Activated CD8-positive, alpha-beta T cell treated with anti-CD3 and anti-CD28 coated beads, Interleukin-2, amount 10 ng/mL, durations not matched to agents 7 days and 5 days (primary cell): Measurements from ENCODE around the gene CDH16. TPM values are rescaled to one million over a fixed set of nuclear protein-coding genes. Genes with fewer than 3 reads are reported as not detected.
"Not testable (repeated sequence)": the region's sequence is repeated elsewhere in the genome, so short reads cannot be mapped to it uniquely, and the experiment has no call there.

Experiments used
- ATAC-seq: fragments of 150-1000 bp; cut with Tn5 transposase; one replicate; pipeline ENCODE4 v1.10.0; 2021; ENCODE audit warnings: moderate library complexity
- CTCF ChIA-PET: fragments of 350-600 bp; sonication (Branson Sonifier 250); formaldehyde crosslinking; loops from one replicate; lab custom pipeline; 2021; ENCODE audit warnings: antibody characterized with exemption; lab: Charles Lee
- POLR2A ChIA-PET: fragments of 350-600 bp; sonication (Branson Sonifier 250); formaldehyde crosslinking; loops from one replicate; lab custom pipeline; 2021; ENCODE audit warnings: antibody characterized with exemption; lab: Charles Lee
- DNase-seq: peaks from one replicate; pipeline ENCODE4 v3.0.0-alpha.2; 2020
- H3K27ac Mint-ChIP-seq: one replicate; pipeline ENCODE4 v1.8.0; 2021; ENCODE audit warnings: mild to moderate bottlenecking, mixed read lengths
- H3K27me3 Mint-ChIP-seq: one replicate; pipeline ENCODE4 v1.8.0; 2021; ENCODE audit warnings: low read depth, mixed read lengths
- H3K36me3 Mint-ChIP-seq: one replicate; pipeline ENCODE4 v1.8.0; 2021; ENCODE audit warnings: low read depth, mixed read lengths
- H3K4me1 Mint-ChIP-seq: one replicate; pipeline ENCODE4 v1.8.0; 2021; ENCODE audit warnings: low read depth, mixed read lengths
- H3K4me3 Mint-ChIP-seq: one replicate; pipeline ENCODE4 v1.8.0; 2021; ENCODE audit warnings: mild to moderate bottlenecking, mixed read lengths
- H3K9me3 Mint-ChIP-seq: one replicate; pipeline ENCODE4 v1.8.0; 2022; ENCODE audit warnings: mixed read lengths; ENCODE audit not compliant: insufficient read depth
- total RNA-seq, 2 experiments: library from RNA; stranded (reverse); gene quantifications; one replicate each; pipeline ENCODE4 v1.2.3, GENCODE V29; 2021

CDH16 gene
- total RNA-seq, 2 experiments from 2014 or later, result not detected

- H3K36me3 Mint-ChIP-seq, result peaks cover 40% of the 10 kb centered on the region
- not testable (repeated sequence) for ATAC-seq
- CTCF ChIA-PET, result interaction anchor here (1.2 to 1.3 kb wide), 2 partner anchors 9 to 220 kb away, joined by 3 read pairs; no protein-coding TSS in a partner anchor
Measured at GRCh38 chr16:66934839-66935313, 16.2 kb upstream of the CDH16 start.

GRCh38 chr16:66934138-66934838 lies 15.6 kb upstream of the CDH16 start, which contains the start of gene CIAO2B:
CIAO2B (minus strand) TSS chr16:66934402; CDS start chr16:66934364, 38 bp downstream.
- H3K27ac Mint-ChIP-seq, result peak within 1 kb of the TSS; percentile 98
- peak within 1 kb of the TSS; percentile 99 for H3K4me3 Mint-ChIP-seq
- peak; percentile 87 for ATAC-seq
- peaks cover 40% of the 10 kb centered on the region for H3K36me3 Mint-ChIP-seq
- H3K4me1 Mint-ChIP-seq, result peaks cover 49% of the 10 kb centered on the region
- CTCF ChIA-PET, result interaction anchor here (1.2 to 1.8 kb wide), 3 partner anchors 9 to 221 kb away, joined by 3 to 5 read pairs (median 3); no protein-coding TSS in a partner anchor
- DNase-seq, result peak; percentile 90
- no peaks in the 10 kb centered on the region for H3K27me3 Mint-ChIP-seq
- POLR2A ChIA-PET, result interaction anchor here (0.6 to 2.2 kb wide), 5 partner anchors 10 to 591 kb away, joined by 3 to 9 read pairs (median 8); no protein-coding TSS in a partner anchor
- no peaks in the 10 kb centered on the region for H3K9me3 Mint-ChIP-seq

More at GRCh38 chr16:66934839-66935313, 16.2 kb upstream of the CDH16 start:
- Mint-ChIP-seq H3K27ac (peak overlapping the region; percentile 98), H3K4me3 (peak overlapping the region; percentile 99), H3K4me1 (peaks cover 49% of the 10 kb centered on the region)
- POLR2A ChIA-PET, result interaction anchor here (0.6 to 1.6 kb wide), 2 partner anchors 9 to 591 kb away, joined by 3 to 8 read pairs; no protein-coding TSS in a partner anchor
- H3K9me3 Mint-ChIP-seq, H3K27me3 Mint-ChIP-seq, DNase-seq: not testable (repeated sequence)

DNA sequence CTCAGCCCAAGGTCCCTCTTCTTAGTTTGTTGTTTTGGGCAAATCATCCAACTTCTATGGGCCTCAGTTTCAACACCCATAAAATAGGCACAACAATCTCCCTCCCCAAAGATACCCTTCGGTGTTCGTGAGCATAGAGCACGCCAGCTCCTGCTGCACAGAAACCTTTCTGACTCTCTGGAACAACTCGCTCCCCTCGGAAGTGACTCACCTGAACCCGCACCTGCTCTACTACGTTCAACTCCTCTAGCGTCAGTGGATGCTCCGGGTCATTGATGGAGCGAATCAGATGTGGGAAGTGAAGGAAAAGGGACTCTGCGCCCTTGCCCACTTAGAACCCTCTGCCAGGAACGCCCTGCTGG lies 15.1 kb upstream of the CDH16 start:
- Mint-ChIP-seq H3K36me3 (peaks cover 40% of the 10 kb centered on the region), H3K9me3 (no peaks in the 10 kb centered on the region), H3K4me3 (peak overlapping the region; percentile 99), H3K27ac (peak overlapping the region; percentile 98), H3K4me1 (peaks cover 49% of the 10 kb centered on the region), H3K27me3 (no peaks in the 10 kb centered on the region)
- DNase-seq (no peak), ATAC-seq (peak; percentile 40)
- ChIA-PET CTCF (interaction anchor here (1.2 to 3.8 kb wide), 4 partner anchors 10 to 221 kb away, joined by 3 to 20 read pairs (median 4); no protein-coding TSS in a partner anchor), POLR2A (interaction anchor here (0.8 to 2.2 kb wide), 5 partner anchors 11 to 52 kb away, joined by 3 to 9 read pairs (median 8); no protein-coding TSS in a partner anchor)

DNA sequence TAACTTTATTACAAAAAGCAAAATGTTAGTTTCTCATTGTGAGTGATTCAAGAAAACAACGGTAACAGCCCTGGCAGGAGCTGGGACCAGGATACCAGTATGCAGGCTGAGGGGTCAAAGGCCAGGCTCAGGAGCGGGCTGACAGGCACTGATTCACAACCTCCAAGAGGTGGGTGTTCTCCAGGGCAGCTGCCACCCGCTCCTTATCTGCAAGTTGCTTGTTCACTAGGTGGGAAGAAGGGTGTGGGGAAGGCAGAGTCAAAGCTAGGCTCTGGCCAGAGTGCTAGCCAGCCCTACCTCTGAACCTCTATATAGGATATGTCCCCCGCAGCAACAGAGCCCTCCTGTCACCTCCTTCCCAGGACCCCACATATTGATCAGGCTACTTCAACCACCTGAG lies 13.4 kb upstream of the CDH16 start:
- ChIA-PET POLR2A (interaction anchor here (1.7 to 2.2 kb wide), 2 partner anchors 38 to 51 kb away, joined by 9 read pairs; no protein-coding TSS in a partner anchor), CTCF (interaction anchor here (0.7 to 3.8 kb wide), 3 partner anchors 37 to 101 kb away, joined by 3 to 20 read pairs (median 7); partner anchors contain the start of gene NAE1)
- no peak for ATAC-seq
- Mint-ChIP-seq H3K9me3 (no peaks in the 10 kb centered on the region), H3K36me3 (peaks cover 35% of the 10 kb centered on the region), H3K4me3 (peak overlapping the region; percentile 99), H3K27me3 (no peaks in the 10 kb centered on the region), H3K4me1 (peaks cover 53% of the 10 kb centered on the region), H3K27ac (peak overlapping the region; percentile 98)
- DNase-seq, result no peak

DNA sequence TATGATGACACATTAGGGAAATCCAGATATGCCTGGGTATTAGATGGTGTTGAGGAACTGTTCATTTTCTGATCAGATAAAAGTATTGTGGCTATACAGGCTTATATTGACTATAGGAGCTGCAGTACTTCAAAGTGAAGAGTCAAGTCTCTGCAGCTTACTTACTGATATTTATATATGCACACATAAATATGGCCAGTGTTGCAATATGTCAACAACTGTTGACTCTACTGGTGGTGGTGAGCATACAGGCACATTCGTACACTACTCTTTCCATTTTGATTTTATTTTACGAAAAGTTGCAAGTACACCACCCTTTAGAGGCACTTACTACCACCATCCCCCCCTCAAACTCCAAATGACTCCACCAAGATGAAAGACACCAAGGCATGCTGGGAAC lies 13.0 kb upstream of the CDH16 start:
- POLR2A ChIA-PET, result interaction anchor here (2.2 kb wide), 1 partner anchor 50 kb away, joined by 9 read pairs; no protein-coding TSS in a partner anchor
- DNase-seq (no peak), ATAC-seq (no peak)
- Mint-ChIP-seq H3K4me1 (peaks cover 50% of the 10 kb centered on the region), H3K27ac (no peak overlapping the region), H3K27me3 (no peaks in the 10 kb centered on the region), H3K9me3 (no peaks in the 10 kb centered on the region), H3K4me3 (no peak overlapping the region), H3K36me3 (peaks cover 33% of the 10 kb centered on the region)
- CTCF ChIA-PET, result interaction anchor here (0.7 to 3.8 kb wide), 4 partner anchors 21 to 101 kb away, joined by 3 to 20 read pairs (median 6); partner anchors contain the start of gene NAE1

DNA sequence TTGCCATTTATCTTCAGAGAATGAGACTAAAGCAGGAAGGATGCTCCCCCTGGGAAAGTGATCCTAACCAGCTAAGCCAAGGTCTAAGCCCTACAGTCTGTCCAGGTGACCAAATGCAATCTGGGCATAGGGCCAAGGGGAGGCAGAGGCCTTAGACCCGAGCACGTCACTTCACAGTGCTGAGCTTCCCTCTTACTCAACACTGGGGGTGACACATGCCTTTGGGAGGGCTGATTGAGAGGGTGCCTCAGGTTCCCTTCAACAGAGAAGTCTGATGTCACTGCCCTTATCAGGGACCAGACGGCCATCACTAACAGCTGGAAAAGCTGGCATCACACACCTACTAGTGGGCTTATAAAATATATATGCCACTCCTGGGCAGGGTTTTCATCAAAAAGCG lies 11.5 kb upstream of the CDH16 start:
- CTCF ChIA-PET, result interaction anchor here (0.9 to 3.8 kb wide), 3 partner anchors 17 to 100 kb away, joined by 3 to 20 read pairs (median 7); partner anchors contain the start of gene NAE1

GRCh38 chr16:66928702-66929388 lies 10.2 kb upstream of the CDH16 start:
- Mint-ChIP-seq H3K36me3 (peaks cover 22% of the 10 kb centered on the region), H3K9me3 (no peaks in the 10 kb centered on the region), H3K4me1 (peaks cover 40% of the 10 kb centered on the region), H3K4me3 (no peak overlapping the region), H3K27me3 (peaks cover 17% of the 10 kb centered on the region), H3K27ac (no peak overlapping the region)
- CTCF ChIA-PET, result interaction anchor here (0.7 to 4.2 kb wide), 14 partner anchors 9 to 226 kb away, joined by 3 to 94 read pairs (median 8); partner anchors contain the start of genes CDH16, NAE1 and PDP2
- peak; percentile 64 for DNase-seq
- ATAC-seq, result peak; percentile 45
- POLR2A ChIA-PET, result interaction anchor here (0.6 to 1.5 kb wide), 2 partner anchors 34 to 60 kb away, joined by 3 to 8 read pairs; no protein-coding TSS in a partner anchor

More for the DNA sequence above, 11.5 kb upstream of the CDH16 start:
- Mint-ChIP-seq H3K27ac (no peak overlapping the region), H3K9me3 (no peaks in the 10 kb centered on the region), H3K36me3 (peaks cover 30% of the 10 kb centered on the region), H3K4me3 (no peak overlapping the region), H3K4me1 (peaks cover 44% of the 10 kb centered on the region), H3K27me3 (peaks cover 9% of the 10 kb centered on the region)
- POLR2A ChIA-PET, result no interaction called here
- ATAC-seq (no peak), DNase-seq (no peak)

- H3K9me3 Mint-ChIP-seq, result no peaks in the 10 kb centered on the region
- ChIA-PET POLR2A (interaction anchor here (0.6 to 1.5 kb wide), 2 partner anchors 33 to 59 kb away, joined by 3 to 8 read pairs; no protein-coding TSS in a partner anchor), CTCF (interaction anchor here (0.7 to 4.2 kb wide), 13 partner anchors 11 to 227 kb away, joined by 3 to 94 read pairs (median 8); partner anchors contain the start of genes CDH16, NAE1 and PDP2)
- DNase-seq (no peak), ATAC-seq (no peak)
- peaks cover 25% of the 10 kb centered on the region for H3K27me3 Mint-ChIP-seq
- no peak overlapping the region for H3K4me3 Mint-ChIP-seq
- peaks cover 32% of the 10 kb centered on the region for H3K4me1 Mint-ChIP-seq
- peaks cover 16% of the 10 kb centered on the region for H3K36me3 Mint-ChIP-seq
- peak overlapping the region; percentile 47 for H3K27ac Mint-ChIP-seq
Measured at GRCh38 chr16:66927918-66928649, 9.4 kb upstream of the CDH16 start.

GRCh38 chr16:66926961-66927436 lies 8.3 kb upstream of the CDH16 start:
- Mint-ChIP-seq H3K27me3 (peaks cover 27% of the 10 kb centered on the region), H3K36me3 (peaks cover 7% of the 10 kb centered on the region), H3K27ac (no peak overlapping the region), H3K4me1 (peaks cover 22% of the 10 kb centered on the region), H3K9me3 (no peaks in the 10 kb centered on the region), H3K4me3 (no peak overlapping the region)
- POLR2A ChIA-PET, result interaction anchor here (1.4 kb wide), 1 partner anchor 9 kb away, joined by 3 read pairs; the partner anchor contains the start of gene CDH16
- ATAC-seq (no peak), DNase-seq (no peak)
- CTCF ChIA-PET, result interaction anchor here (1.0 to 4.2 kb wide), 7 partner anchors 17 to 319 kb away, joined by 3 to 94 read pairs (median 5); partner anchors contain the start of gene NAE1
